ENCODE results near the gene C19orf25. TPM values are rescaled to one million over a fixed set of nuclear protein-coding genes. Genes with fewer than 3 reads are reported as not detected.
A peak's percentile ranks its signal among the peaks of the same experiment; 100 is the strongest.

Gene C19orf25
- total and polyA plus RNA-seq, 10 of the 15 experiments (the other 5 are each of a cell fraction or from before 2014, with no cell fraction given), result 1.2 to 67.0 (median 25.6) TPM

DNA sequence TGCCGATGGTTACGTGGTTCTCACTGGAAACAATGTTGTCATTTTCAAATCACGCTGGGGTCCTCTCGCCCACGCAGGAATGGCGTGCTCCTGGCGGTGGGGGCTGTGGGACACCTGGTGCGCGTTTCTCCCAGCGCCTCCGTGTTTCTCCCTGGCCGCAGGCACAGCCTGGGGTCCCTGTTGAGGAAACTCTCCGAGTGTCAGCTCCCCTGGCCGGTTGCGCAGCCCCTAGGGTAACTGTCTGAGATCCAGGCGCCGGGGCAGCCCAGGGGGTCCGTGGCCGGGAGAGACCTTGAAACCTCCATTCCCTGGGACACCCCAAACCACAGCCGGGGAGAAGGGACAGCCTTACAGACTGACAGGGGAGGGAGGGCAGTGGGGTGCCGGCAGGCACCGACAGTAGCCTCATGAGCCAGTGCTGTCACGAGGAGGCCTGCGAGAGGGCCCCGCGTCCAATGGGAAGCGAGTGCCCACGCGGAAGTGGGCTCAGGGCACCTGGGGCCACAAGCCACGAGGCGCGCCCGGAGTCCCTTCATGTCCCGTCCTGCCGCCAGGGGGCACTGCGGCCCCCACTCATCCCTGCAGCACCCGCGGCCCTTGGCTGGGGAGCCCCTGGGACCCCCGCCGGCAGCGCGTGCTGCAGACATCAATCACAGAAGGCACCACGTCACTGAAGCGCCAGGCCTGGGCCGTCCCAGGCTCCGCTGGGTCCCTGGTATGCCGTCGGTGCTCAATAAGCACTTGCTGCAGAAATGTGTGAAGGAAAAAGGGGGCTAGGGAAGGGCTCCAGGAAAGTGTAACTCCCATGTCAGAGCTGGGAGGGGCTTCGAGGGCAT is 24.3 kb upstream of the C19orf25 start (continued):
- TF ChIP-seq, protein P1, sequence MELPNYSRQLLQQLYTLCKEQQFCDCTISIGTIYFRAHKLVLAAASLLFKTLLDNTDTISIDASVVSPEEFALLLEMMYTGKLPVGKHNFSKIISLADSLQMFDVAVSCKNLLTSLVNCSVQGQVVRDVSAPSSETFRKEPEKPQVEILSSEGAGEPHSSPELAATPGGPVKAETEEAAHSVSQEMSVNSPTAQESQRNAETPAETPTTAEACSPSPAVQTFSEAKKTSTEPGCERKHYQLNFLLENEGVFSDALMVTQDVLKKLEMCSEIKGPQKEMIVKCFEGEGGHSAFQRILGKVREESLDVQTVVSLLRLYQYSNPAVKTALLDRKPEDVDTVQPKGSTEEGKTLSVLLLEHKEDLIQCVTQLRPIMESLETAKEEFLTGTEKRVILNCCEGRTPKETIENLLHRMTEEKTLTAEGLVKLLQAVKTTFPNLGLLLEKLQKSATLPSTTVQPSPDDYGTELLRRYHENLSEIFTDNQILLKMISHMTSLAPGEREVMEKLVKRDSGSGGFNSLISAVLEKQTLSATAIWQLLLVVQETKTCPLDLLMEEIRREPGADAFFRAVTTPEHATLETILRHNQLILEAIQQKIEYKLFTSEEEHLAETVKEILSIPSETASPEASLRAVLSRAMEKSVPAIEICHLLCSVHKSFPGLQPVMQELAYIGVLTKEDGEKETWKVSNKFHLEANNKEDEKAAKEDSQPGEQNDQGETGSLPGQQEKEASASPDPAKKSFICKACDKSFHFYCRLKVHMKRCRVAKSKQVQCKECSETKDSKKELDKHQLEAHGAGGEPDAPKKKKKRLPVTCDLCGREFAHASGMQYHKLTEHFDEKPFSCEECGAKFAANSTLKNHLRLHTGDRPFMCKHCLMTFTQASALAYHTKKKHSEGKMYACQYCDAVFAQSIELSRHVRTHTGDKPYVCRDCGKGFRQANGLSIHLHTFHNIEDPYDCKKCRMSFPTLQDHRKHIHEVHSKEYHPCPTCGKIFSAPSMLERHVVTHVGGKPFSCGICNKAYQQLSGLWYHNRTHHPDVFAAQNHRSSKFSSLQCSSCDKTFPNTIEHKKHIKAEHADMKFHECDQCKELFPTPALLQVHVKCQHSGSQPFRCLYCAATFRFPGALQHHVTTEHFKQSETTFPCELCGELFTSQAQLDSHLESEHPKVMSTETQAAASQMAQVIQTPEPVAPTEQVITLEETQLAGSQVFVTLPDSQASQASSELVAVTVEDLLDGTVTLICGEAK (IDR thresholded peaks at IDR 0.05; ENCODE audit: borderline replicate concordance), result no peak
- peak; percentile 26; the same call in 1 of the 2 replicates for TF ChIP-seq SMC3 (IDR thresholded peaks at IDR 0.05; ENCODE audit: borderline replicate concordance, low read length)
- TF ChIP-seq KDM1A (IDR thresholded peaks at IDR 0.05; ENCODE audit: borderline replicate concordance), result no peak
- 0 out of 2 replicates have a peak, but pooled peaks have one; percentile 36 for TF ChIP-seq GATAD2B (conservative IDR thresholded peaks at IDR 0.05; ENCODE audit: low read depth)
- no peak for TF ChIP-seq RB1 (IDR thresholded peaks at IDR 0.05; ENCODE audit: borderline replicate concordance)
- TF ChIP-seq RAD21 (IDR thresholded peaks at IDR 0.05; ENCODE audit: insufficient read depth, low read depth, low read length), result 0 out of 2 replicates have a peak, but pooled peaks have one; percentile 22
- no peak for TF ChIP-seq ZNF274 (IDR thresholded peaks at IDR 0.05; ENCODE audit: insufficient read depth, insufficient read length)
- TF ChIP-seq MXI1 (IDR thresholded peaks at IDR 0.05; ENCODE audit: low read depth, low read length), result peak; percentile 26; the same call in 1 of the 2 replicates
- TF ChIP-seq, protein P2, sequence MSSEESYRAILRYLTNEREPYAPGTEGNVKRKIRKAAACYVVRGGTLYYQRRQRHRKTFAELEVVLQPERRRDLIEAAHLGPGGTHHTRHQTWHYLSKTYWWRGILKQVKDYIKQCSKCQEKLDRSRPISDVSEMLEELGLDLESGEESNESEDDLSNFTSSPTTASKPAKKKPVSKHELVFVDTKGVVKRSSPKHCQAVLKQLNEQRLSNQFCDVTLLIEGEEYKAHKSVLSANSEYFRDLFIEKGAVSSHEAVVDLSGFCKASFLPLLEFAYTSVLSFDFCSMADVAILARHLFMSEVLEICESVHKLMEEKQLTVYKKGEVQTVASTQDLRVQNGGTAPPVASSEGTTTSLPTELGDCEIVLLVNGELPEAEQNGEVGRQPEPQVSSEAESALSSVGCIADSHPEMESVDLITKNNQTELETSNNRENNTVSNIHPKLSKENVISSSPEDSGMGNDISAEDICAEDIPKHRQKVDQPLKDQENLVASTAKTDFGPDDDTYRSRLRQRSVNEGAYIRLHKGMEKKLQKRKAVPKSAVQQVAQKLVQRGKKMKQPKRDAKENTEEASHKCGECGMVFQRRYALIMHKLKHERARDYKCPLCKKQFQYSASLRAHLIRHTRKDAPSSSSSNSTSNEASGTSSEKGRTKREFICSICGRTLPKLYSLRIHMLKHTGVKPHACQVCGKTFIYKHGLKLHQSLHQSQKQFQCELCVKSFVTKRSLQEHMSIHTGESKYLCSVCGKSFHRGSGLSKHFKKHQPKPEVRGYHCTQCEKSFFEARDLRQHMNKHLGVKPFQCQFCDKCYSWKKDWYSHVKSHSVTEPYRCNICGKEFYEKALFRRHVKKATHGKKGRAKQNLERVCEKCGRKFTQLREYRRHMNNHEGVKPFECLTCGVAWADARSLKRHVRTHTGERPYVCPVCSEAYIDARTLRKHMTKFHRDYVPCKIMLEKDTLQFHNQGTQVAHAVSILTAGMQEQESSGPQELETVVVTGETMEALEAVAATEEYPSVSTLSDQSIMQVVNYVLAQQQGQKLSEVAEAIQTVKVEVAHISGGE (CRISPR knock-in tag; IDR thresholded peaks at IDR 0.05), result no peak
- peak; percentile 25; the same call in 1 of the 2 replicates for TF ChIP-seq NR2F1 (conservative IDR thresholded peaks at IDR 0.05)
- TF ChIP-seq KAT2A (conservative IDR thresholded peaks at IDR 0.05; ENCODE audit: control insufficient read depth, low read depth, low read length), result no peak
- TF ChIP-seq, protein P3, sequence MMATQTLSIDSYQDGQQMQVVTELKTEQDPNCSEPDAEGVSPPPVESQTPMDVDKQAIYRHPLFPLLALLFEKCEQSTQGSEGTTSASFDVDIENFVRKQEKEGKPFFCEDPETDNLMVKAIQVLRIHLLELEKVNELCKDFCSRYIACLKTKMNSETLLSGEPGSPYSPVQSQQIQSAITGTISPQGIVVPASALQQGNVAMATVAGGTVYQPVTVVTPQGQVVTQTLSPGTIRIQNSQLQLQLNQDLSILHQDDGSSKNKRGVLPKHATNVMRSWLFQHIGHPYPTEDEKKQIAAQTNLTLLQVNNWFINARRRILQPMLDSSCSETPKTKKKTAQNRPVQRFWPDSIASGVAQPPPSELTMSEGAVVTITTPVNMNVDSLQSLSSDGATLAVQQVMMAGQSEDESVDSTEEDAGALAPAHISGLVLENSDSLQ (IDR thresholded peaks at IDR 0.05), result peak; percentile 48; the same call in 1 of the 2 replicates
- no peak for TF ChIP-seq NR2C1 (IDR thresholded peaks at IDR 0.05)
- TF ChIP-seq NBN (IDR thresholded peaks at IDR 0.05), result no peak
- no peak for TF ChIP-seq MYB (IDR thresholded peaks at IDR 0.05; ENCODE audit: borderline replicate concordance, low read depth, low read length)

Data from GM12878 (cell line).